Measurements from ENCODE around the gene CUL5.

CUL5 gene

DNA sequence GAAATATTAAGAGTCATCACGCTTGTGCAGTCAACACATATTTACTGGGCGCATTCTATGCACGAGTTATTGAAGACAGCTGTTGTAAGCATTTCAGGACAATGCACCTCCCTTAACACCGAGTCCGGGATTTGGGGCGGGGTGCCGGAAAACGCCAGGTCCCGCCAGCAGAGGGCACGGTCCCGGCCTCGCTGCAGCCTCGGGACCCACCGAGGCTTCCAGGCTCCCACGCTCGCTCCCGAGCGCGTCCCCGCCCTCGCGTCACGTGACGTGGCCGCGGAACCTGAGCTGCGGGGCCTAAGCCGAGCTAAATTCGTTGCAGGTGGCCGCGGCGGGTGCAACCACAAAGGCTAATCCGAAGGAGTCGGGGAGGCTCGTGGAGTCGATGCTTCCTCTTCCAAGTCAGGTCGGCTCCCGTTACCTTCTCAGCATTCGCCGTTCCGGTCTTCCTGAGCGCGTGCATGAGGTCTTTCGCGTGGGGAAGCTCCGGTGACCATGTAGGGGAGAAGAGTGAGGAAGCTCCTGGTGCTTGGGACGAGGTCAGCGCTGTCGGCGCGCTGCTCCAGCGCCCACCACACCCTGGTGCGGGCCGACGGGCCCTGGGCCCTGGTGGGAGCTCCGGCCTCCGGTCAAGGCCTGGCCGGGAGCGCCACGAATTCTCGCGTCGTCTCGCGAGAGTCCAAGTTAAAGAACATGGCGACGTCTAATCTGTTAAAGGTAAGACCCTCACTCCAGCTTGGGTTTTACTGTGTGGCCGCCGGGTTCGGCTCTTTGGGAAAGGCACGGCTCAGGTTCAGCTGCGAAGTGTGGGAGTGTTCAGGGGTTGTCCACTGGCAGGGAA is at the start of gene CUL5:
Gene CUL5, plus strand, starts transcription at position 243 of the 841 bp plus-strand sequence. Its CDS starts 451 bp downstream, at position 694.
- DNase-seq: peak; percentile 91

DNA sequence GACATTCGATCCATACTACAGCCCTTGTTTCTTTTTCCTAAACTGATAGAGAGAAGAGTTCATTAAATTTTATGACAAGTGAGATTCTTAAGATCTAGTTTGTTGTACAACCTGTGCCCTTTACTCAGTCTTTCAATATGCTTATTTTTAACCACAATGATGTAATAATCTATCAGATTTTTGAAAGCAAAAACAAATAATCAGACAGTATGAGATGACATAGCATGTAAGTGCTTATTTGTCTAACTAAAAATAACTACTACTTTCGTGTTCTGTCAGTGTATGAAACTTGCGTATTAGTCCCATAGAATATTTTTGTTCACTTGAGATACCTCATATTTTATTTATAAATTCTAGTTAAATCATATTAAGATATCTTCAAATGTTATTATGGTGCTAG is 47.2 kb upstream of the CUL5 start:
- no peak for DNase-seq

DNA sequence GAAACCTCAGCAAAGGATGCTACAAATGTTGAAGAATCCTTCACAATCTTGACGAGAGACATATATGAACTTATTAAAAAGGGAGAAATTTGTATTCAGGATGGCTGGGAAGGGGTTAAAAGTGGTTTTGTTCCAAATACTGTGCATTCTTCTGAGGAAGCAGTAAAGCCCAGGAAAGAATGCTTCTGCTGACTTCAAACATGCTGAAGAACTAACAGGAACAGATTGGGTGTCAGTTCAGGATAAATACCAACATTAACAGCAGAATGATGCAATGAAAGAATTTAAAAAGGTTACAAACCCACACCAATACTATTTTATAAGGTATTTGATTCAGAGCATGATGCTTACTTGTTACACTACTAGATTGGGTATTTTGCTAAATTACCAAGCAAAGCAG is 46.5 kb upstream of the CUL5 start:
- no peak for DNase-seq

DNA sequence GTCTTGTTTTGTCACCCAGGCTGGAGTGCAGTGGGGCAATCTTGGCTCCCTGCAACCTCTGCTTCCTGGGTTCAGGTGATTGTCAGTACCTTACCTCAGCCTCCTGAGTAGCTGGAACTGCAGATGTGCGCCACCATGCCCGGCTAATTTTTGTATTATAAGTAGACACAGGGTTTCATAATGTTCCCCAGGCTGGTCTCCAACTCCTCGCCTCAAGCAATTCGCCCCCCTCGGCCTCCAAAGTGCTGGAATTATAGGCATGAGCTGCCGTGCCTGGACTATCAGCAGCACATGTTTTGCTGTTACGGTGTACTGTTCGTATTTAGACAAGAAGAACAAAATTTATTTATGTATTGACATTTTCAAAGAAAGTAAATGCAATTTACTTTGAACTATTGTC is 45.6 kb upstream of the CUL5 start:
- DNase-seq: no peak

DNA sequence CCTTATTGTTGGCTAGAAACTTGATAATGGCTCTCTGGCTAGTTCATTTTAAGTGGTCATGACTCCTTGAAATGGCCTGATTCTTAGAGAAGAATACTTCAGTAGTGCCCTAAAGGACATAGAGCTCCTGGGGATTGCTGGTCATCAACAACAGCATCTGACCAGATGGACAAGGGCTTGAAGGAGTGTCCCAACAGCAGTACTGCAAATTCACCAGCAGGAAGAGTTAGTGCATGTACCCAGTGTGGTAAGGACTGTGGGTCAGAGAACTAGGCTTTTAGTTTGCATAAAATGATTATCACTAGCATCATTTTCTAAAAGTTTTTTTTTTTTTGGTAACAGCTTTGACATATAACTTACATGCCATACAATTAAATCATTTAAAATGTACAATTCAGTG is 39.5 kb upstream of the CUL5 start:
- no peak for DNase-seq

DNA sequence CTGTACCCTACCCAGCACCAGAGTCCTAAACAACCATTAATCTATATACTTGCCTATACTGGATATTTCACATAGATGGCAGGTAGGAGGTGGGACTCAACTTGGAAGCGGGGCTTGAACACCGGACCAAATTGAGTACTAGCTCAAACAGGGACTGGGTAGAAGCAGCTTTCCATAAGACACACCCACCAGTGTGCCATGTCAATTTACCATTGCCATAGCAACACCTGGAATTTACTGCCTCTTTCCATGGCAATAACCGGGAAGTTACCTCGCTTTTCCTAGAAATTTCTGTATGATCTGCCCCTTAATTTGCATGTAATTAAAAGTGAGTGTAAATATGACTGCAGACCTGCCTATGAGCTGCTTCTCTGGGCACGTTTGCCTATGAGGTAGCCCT is 38.6 kb upstream of the CUL5 start:
- no peak for DNase-seq

DNA sequence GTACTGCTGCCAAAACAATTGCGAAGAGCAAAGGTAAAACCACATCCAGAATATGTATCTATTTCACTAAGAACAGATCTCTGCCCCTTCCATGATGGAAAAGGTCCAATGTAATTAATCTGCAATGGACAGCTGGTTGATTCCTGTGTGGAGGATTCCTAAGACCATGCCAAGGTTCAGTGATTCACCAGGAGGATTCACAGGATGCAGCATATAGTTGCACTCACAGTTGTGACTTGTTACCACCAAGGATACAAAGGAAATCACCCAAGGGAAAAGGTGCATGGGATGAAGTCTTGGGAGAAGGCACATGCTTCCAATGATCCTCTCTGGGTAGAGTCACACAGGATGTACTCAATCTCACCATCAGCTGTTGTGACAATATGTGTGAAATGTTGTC is 35.1 kb upstream of the CUL5 start:
- no peak for DNase-seq

DNA sequence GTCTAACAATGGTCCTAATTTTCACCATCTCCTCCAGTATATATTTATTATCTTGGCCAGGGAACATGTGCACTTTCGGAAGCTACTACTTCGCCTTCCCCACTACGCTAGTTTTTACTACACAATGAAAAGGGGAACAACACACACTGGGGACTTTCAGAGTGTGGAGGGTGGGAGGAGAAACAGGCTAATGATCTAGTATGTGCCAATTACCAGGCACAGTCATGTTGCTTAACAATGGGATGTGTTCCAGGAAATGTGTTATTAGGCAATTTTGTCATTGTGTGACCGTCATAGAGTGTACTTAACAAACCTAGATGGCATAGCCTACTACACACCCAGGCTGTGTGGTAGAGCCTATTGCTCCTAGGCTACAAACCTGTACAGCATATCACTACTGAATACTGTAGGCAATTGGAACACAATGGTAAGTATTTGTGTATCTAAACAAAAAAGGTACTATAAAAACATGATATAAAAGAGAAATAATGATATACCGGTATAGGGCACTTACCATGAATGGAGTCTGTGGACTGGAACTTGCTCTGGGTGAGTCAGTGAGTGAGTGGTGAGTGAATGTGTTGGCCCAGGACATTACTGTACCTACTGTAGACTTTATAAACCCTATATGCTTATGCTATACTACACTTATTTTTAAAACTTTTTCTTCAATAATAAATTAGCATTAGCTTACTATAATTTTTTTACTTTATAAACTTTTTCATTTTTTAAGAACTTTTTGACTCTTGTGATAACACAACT is 20.1 kb upstream of the CUL5 start:
- DNase-seq: peak; percentile 98

DNA sequence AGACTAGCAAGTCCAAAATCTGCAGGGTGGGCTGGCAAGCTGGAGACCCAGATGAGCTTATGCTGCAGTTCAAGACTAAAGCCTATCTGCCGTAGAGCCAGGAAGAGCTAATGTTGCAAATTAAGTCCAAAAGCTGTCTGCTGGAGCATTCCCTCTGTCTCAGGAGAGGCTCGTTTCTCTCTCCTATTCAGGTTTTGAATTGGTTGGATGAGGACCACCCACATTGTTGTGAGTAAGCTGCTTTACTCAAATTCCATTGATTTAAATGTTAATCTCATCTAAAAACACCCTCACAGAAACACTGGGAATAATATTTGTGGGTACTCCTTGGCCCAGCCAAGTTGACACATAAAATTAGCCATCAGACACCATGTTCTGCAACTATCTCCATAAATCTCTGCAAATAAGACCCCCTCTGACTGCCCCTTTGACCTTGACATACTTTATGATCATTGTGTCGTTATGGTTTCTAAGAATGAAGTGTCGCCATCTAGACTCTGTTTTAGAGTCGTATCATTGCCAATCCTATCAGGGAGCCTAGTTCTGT is 16.8 kb upstream of the CUL5 start:
- no peak for DNase-seq

DNA sequence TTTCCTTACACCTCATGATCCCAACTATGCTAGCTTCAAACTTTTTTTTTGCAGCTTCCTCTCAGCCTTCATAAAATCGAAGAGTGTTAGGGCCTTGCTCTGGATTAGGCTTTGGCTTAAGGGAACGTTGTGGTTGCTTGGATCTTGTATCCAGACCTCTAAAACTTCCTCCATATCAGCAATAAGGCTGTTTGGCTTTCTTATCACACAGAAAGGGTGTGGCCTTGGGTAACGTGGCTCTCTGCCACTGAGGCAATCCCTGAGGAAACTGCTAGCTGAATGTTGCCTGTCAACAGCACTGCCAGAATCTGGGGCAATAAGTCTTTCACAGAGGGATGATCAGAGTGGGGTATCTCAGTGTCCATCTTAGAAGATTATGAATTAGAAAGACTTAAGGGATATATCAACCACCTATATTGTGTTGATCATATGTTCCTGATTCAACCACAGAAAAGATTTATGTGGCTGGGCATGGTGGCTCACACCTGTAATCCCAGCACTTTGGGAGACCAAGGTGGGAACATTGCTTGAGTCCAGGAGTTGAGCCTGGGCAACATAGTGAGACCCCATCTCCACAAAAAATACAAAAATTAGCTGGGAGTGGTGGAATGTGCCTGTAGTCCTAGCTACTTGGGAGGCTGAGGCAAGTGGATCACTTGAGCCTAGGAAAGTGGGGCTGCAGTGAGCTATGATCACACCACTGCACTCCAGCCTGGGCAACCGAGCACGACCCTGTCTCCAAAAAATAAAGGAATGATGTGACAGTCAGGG is 12.5 kb upstream of the CUL5 start:
- DNase-seq: no peak

DNA sequence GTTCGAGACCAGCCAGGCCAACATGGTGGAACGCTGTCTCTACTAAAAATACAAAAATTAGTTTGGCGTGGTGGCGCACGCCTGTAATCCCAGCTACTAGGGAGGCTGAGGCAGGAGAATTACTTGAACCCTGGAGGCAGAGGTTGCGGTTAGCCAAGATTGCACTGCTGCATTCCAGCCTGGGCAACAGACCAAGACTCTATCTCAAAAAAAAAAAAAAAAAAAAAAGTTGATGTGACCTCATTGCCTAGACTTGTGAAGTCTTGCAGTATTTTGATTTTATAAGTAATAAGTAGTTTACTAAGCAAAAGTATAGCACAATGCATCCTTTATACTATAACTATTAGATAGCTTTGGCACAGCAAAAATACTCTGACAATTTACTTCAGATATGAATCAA is 9.9 kb upstream of the CUL5 start:
- no peak for DNase-seq

DNA sequence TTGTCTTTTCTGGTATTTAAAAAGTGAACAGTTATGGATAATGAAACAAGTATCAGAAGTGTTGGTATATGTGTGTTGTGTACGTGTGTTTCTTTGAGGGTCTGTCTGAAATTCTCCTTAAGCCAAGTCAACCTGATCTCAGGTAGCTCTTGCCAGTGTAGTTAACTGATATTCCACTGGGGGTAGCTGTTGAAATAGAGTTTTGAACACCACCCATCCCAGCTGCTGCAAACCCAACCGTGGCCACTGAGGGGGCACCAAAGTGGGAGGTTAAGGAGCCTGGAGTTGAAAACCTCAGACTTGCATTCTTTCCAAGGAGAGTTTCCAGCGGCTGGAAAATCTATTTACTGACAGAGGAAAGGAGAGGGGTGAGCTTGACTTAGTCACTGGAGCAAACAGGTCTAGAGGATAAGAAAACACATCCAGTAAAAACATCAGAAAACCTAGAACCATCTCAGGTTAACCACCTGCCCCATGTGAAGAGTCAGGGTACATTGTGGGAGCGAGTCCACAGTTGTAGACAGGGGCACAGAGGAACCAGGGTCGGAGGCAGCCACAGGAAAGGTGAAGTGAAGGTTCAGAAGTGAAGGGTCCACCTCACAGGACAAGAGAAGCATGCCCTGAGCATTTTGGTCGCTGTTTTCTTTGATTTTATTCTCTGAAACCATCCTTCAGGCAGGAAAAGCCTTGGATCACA is 8.8 kb upstream of the CUL5 start:
- peak; percentile 41 for DNase-seq

DNA sequence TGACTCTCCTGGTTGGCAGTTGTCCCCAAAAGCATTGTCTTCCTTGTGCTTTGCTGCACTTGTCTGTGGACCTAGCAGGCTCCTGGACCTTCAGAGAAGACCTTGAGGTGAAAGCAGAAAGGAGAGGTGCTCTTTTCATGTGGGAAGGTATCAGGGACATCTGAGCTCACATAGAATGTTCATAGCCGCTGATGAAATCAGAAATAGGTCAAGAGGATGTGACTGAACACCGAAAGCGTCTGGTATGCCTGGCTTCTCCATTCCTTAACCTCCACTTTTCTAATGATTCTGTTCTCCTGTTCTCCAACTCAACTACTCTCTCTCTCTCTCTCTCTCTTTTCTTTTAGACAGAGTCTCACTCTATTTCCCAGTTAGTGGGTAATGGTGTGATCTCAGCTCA is 6.2 kb upstream of the CUL5 start:
- no peak for DNase-seq

DNA sequence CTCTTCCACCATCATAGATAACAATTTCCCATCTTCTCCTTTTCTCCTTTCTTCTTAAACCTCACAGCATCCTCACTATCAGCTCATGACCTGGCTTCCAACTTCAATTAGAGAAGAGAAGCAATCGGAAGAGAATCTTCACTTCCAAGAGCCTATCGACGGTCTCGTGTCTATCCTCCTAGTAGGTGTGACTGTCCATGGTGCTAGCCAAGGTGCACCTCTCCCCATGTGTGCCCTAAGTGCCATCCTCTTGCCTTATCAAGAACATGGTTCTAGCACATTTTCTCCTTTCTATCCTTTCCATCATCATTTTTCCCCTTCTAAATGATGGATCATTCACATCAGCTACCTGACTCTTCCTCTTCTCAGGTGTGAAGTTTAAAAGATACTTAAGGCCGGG is 5.1 kb upstream of the CUL5 start:
- DNase-seq: no peak

DNA sequence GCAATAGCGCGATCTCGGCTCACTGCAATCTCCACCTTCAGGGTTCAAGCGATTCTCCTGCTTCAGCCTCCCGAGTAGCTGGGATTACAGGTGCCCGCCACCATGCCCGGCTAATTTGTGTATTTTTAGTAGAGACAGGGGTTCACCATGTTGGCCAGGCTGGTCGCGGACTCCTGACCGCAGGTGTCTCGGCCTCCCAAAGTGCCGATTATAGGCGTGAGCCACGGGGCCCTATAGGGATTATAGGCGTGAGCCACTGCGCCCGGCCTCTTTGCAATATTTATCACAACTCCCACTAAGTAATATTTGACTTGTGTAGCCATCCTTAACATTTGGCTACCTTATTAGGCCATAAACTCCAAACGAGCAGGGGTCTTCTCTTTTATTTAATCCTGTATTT is 879 bp upstream of the CUL5 start:
- no peak for DNase-seq

DNA sequence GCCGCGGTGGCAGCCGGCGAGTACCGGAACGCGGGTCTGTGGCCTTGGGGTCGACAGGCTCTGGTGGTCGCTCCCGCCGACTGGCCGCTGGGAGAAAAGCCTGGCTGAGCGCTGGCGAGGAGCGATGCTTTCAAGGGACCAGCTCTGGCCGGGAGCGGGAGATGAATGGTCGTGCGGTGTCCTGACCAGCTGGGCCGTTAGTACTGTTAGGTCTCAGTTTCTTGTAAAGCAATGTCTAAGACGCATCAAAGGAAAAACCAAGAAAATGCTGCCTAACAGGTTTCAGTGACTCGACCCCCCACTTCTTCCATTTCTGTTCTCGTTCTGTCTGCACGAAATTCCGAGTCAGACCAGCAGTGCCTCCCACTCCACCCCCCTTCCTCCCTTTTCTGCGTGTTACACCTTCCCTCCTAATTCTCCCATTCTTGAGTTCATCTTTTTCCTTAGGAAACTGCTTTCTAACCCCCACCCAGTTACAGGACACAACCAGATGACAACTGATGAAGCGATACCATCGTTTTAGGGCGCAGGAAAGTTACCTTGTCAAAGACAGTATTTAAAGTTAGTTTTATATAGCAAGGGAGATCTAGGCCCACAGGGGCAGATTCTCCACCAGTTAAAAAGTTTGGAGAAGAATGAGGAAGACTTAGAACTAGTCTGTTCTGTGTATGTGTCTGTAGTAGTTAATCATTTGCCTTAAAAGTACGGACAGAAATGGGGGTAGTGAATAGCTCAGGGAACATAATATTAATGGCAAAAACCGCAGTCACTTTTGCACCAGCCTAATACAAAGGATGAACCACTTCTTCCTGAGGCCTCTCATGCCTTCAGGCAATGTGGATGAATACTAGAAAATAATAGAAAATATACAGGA is 1.0 kb downstream of the CUL5 start:
- DNase-seq: peak; percentile 16

DNA sequence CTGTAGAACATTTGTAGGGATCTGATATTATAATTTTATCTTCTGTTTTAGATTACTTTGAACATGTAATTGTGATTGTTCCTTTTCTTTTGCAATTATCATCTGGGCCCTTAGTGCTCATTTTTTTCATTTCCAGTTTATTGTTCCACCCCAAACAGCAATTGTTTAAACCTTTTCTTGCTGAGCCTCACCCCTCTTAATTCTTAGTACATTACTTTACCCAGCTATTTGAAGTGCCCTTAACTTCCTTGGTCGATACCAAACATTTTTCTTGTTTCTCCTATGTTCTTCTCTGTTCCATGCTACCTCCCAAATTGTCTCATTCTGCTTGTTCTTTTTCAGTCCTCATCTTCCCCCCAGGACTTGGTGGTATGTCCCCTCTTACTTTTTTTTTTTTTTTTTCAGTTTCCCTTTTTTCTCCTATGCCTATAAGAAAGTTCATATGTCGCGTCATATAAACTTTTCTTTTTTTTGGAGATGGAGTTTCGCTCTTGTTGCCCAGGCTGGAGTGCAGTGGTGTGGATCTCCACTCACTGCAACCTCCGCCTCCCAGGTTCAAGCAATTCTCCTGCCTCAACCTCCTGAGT is 3.5 kb downstream of the CUL5 start:
- DNase-seq: no peak

DNA sequence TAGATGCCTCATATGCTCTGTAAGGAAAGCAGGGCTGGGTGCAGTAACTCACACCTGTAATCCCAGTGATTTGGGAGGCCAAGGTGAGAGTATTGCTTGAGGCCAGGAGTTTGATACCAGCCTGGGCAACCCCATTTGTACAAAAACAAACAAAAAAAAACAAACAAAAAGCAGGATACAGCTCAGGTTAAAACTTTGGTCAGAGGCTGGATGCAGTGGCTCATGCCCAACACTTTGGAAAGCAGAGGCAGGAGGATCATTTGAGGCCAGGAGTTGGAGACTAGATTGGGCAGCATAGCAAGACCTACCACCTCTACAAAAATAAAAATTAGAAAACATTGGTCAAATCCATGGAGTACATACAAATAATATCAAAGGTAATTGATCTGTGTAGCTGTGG is 7.9 kb downstream of the CUL5 start:
- no peak for DNase-seq

DNA sequence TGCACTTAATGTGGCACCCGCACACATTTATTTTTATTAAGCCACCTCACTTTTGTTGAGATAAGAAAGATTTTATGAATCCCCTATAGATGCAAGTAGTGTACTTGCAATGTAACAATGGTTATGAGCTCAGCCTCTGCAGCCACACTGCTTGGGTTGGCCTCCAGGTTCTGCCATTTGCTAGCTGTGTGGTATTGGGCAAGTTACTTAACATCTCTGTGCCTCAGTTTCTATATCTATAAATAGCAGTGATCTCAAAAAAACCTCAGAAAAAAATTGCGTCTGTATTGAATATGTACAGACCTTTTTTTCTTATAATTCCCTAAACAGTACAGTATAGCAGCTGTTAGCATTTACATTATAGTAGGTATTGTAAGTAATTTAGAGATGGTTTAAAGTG is 10.0 kb downstream of the CUL5 start:
- no peak for DNase-seq

DNA sequence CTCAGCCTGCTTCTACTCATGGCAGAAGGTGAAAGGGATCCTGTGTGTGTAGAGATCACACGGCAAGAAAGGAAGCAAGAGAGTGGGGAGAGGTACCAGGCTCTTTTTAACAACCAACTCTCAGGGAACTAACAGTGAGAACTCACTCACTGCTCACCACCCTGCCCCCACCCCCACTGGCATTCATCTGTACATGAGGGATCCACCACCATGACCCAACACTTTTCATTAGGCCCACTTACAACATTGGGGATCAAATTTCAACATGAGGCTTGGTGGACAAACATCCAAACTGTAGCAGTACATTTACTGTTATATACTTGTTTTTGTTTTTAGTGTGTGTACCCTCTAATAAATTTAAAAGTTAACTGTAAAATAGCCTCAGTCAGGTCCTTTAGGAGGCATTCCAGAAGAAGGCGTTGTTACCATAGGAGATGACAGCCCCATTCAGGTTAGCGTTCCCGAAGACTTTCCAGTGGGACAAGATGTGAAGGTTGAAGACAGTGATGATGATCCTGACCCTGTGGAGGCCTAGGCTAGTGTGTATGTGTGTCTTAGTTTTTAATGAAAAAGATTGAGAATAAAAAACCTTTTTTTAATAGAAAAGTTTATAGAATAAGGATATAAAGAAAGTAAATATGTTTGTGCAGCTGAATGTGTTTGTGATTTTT is 11.3 kb downstream of the CUL5 start:
- no peak for DNase-seq
